Vagina (tissue), 2 donors: ENCODE measurements around the gene ACSF3.

Experiments
- POLR2A ChIP-seq, 2 donors: fragments of 450-650 bp; IDR thresholded peaks; one replicate each; pipeline ENCODE4 v1.6.1; 2017; ENCODE audit warnings: antibody characterized with exemption in 2 of 2, mild to moderate bottlenecking in 2 of 2, moderate library complexity in 2 of 2
- TF ChIP-seq, protein P1 (sequence below), 3 experiments: fragments of 450-650 bp in 2 of 3; fragments of 200-600 bp in 1 of 3; sonication (generic) in 1 of 3; IDR thresholded peaks; one replicate each; pipeline ENCODE4 v1.5.1; 2017 to 2019; ENCODE audit warnings: antibody characterized with exemption in 3 of 3, mild to moderate bottlenecking in 2 of 3, moderate library complexity in 2 of 3

DNA sequence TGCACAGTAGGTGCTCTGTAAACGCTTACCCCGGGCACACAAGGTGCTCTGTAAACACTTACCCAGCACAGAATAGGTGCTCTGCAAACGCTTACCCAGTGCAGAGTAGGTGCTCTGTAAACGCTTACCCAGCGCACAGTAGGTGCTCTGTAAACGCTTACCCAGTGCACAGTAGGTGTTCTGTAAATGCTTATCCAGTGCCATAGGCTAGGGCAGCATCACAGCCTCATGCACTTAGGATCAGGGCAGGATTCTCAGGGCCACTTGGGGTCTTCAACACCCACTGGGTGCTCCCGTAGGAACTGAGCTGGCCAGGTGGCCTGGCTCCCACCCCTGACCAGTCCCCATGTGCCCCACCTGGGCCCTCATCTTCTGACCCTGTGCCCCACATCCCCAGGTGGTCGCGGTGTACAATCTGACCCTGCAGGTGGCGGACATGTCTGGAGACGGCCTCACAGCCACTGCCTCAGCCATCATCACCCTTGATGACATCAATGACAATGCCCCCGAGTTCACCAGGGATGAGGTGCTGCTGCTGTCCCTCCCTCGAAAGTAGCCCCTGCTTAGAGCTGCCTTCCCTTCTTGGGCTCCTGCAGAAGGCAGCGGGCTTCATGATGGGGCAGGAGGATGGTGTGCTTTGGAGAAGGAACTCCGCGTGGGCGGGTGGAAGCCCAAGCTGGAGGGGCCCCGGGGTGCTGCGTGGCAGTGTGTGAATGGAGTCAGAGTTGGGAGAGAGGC, 93.5 kb downstream of the ACSF3 start:
- TF ChIP-seq POLR2A (IDR thresholded peaks at IDR 0.05) = no peak
- TF ChIP-seq, protein P1, sequence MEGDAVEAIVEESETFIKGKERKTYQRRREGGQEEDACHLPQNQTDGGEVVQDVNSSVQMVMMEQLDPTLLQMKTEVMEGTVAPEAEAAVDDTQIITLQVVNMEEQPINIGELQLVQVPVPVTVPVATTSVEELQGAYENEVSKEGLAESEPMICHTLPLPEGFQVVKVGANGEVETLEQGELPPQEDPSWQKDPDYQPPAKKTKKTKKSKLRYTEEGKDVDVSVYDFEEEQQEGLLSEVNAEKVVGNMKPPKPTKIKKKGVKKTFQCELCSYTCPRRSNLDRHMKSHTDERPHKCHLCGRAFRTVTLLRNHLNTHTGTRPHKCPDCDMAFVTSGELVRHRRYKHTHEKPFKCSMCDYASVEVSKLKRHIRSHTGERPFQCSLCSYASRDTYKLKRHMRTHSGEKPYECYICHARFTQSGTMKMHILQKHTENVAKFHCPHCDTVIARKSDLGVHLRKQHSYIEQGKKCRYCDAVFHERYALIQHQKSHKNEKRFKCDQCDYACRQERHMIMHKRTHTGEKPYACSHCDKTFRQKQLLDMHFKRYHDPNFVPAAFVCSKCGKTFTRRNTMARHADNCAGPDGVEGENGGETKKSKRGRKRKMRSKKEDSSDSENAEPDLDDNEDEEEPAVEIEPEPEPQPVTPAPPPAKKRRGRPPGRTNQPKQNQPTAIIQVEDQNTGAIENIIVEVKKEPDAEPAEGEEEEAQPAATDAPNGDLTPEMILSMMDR (IDR thresholded peaks at IDR 0.05) = no peak
